Esophagus (tissue), 2 donors: ENCODE data around the gene RASA2. TPM values are rescaled to one million over a fixed set of nuclear protein-coding genes. Genes with fewer than 3 reads are reported as not detected.
"Not testable (repeated sequence)": the region's sequence is repeated elsewhere in the genome, so short reads cannot be mapped to it uniquely, and the experiment has no call there.

Experiments
- H3K27ac ChIP-seq, 2 donors: one replicate each; pipeline ENCODE4 v1.5.1; 2013; ENCODE audit warnings: low read depth in 2 of 2, mild to moderate bottlenecking in 2 of 2, inconsistent platforms in 1 of 2, low read length in 1 of 2, moderate library complexity in 1 of 2
- H3K27me3 ChIP-seq, 2 donors: one replicate each; pipeline ENCODE4 v1.6.1; 2013; ENCODE audit warnings: low read length in 2 of 2, control low read depth in 1 of 2, mild to moderate bottlenecking in 1 of 2; ENCODE audit not compliant: insufficient read depth in 2 of 2, control insufficient read depth in 1 of 2
- H3K36me3 ChIP-seq, 2 donors: one replicate each; pipeline ENCODE4 v1.6.1; 2013; ENCODE audit warnings: low read length in 1 of 2; ENCODE audit not compliant: control insufficient read depth in 2 of 2, insufficient read depth in 2 of 2
- H3K4me1 ChIP-seq, 2 donors: one replicate each; pipeline ENCODE4 v1.6.1; 2013; ENCODE audit warnings: low read length in 1 of 2; ENCODE audit not compliant: control insufficient read depth in 2 of 2, insufficient read depth in 2 of 2
- H3K4me3 ChIP-seq, 2 donors: one replicate each; pipeline ENCODE4 v1.5.1; 2013; ENCODE audit warnings: low read length in 2 of 2, mild to moderate bottlenecking in 2 of 2, low read depth in 1 of 2, moderate library complexity in 1 of 2
- H3K9me3 ChIP-seq, 2 donors: one replicate each; pipeline ENCODE4 v1.6.1; 2013; ENCODE audit warnings: mild to moderate bottlenecking in 2 of 2, low read depth in 1 of 2, low read length in 1 of 2, moderate library complexity in 1 of 2; ENCODE audit not compliant: control insufficient read depth in 2 of 2, insufficient read depth in 1 of 2
- WGBS, 2 donors: extraction: QIAGEN DNeasy Blood & Tissue Kit; methylation state at CpG; one replicate each; pipeline ENCODE4 v1.1.7; 2013; 5-methylcytosine and 5-hydroxymethylcytosine counted together
- polyA plus RNA-seq, 2 donors: library from polyadenylated mRNA; stranded (reverse); fragments of 200-250 nt; gene quantifications; one replicate each; pipeline ENCODE4 v1.2.3, GENCODE V29; 2013
- donor health status: healthy with polysubstance abuse.
- donor health status: Bipolar disorder and iron deficiency.

RASA2 gene
- polyA plus RNA-seq, 2 donors = 4.0 to 6.9 TPM

DNA sequence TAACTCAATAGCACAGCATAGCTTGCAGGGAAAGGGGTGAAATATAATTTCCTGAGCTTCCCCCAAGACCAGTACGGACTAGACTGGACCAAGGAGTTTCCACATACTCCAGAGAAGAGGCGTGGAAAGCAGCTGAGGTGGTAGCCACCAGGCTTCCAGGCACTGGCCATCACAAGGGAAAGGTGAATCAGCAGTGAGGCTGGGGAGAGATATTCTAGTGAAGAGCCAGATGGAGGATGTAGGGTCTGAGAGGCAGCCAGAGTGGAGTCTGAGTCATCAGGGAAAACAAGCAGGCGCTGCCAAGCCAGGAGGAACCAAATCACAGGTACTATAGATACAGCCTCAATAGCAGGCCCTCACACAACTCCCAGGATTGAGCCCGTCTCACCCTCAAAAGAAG is 9.6 kb upstream of the RASA2 start:
- WGBS, 2 donors = 63 to 66% methylated on average over 4 of the region's 4 CpGs
- H3K27ac ChIP-seq = no peak overlapping the region

DNA sequence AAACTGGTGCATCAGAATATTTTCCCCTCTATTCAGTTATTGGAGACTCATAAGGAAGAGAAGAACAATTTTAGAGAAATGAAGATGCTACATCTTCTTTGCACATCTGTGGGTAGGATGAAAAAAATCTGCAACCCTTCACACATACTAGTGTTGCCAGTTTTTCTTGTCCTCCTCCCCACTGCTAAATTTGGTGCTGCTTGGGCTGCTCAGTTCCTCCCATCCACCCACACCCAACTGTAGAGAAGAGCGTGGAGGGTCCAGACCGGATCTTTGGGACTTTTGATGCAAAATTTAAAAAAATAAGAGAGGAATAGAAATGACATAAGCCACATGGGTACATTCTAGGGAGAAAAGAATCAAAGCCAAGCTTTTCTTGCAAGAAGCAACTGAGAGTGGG is 8.7 kb upstream of the RASA2 start:
- Histone ChIP-seq H3K36me3 (no peaks in the 10 kb centered on the region), H3K4me1 (no peaks in the 10 kb centered on the region), H3K9me3 (no peaks in the 10 kb centered on the region), H3K27ac (no peak overlapping the region), H3K4me3 (no peak overlapping the region), H3K27me3 (no peaks in the 10 kb centered on the region)
- 86 to 96% methylated on average over 2 of the region's 2 CpGs for WGBS, 2 donors

More for the DNA sequence above, 9.6 kb upstream of the RASA2 start:
- Histone ChIP-seq H3K27me3 (no peaks in the 10 kb centered on the region), H3K4me1 (no peaks in the 10 kb centered on the region), H3K9me3 (no peaks in the 10 kb centered on the region), H3K4me3 (no peak overlapping the region), H3K36me3 (no peaks in the 10 kb centered on the region)

DNA sequence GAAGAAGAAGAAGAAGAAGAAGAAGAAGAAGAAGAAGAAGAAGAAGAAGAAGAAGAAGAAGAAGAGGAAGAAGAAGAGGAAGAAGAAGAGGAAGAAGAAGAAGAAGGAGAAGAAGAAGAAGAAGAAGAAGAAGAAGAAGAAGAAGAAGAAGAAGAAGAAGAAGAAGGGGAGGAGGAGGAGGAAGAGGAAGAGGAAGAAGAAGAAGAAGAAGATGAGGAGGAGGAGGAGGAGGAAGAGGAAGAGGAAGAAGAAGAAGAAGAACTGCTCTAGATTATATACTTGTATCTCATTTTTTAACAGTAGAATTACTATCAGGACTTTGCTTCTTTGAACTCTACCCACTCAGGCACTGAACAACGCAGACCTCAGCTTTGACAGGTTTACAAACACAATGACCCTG is 8.0 kb upstream of the RASA2 start:
- H3K27ac ChIP-seq, H3K9me3 ChIP-seq, H3K27me3 ChIP-seq, H3K4me1 ChIP-seq, H3K36me3 ChIP-seq, H3K4me3 ChIP-seq: not testable (repeated sequence)
- 73 to 75% methylated on average over 1 of the region's 1 CpG for WGBS, 2 donors

DNA sequence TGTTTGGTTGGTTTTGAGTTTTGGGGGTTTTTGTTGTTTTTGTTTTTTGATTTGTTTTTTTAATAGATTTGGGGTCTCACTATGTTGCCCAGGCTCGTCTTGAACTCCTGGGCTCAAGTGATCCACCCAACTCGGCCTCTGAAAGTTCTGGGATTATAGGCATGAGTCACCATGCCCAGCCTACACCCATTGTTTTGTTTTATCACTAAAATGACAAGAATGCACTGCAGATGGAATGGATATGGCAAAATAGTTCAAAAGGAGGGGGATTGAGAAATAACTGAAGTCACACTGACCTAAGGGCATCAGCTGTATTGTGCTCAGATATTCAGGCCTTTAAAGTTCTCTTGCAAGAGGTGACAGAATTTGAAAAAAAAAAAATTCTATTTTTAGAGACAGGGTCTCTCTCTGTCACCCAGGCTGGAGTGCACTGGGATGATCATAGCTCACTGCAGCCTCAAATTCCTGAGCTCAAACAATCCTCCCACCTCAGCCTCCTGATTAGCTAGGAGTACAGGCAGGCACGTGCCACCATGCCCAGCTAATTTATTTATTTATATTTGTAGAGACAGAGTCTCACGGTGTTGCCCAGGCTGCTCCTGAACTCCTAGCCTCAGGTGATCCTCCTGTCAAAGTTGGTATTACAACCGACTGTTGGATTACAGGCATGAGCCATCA is 4.4 kb upstream of the RASA2 start:
- no peaks in the 10 kb centered on the region for H3K27me3 ChIP-seq
- 50 to 67% methylated on average over 5 of the region's 5 CpGs for WGBS, 2 donors

DNA sequence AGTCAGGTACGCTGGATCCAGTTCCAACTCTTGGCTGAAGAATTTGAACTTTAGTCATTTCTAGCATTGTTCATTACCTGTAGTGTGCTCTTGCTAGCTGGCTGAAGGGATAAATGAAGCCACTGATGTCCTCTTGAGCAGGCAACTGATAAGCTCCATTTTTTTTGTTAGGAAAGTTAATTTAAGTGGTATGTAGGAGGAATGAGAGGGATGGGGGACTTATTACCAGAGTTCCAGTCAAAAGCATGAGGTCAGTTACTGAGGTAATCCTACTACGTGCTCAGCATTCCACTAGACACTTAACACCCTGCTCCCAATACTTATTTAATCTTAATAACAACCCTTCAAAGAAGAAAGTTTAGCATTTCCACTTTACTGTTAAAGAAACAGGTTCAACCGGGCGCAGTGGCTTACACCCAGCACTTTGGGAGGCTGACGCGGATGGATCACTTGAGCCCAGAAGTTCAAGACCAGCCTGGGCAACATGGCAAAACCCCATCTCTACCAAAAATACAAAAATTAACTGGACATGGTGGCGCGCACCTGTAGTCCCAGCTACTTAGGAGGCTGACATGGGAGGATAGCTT is 2.0 kb upstream of the RASA2 start:
- Histone ChIP-seq H3K27ac (no peak overlapping the region), H3K4me3 (no peak overlapping the region), H3K4me1 (no peaks in the 10 kb centered on the region), H3K36me3 (no peaks in the 10 kb centered on the region), H3K27me3 (no peaks in the 10 kb centered on the region), H3K9me3 (no peaks in the 10 kb centered on the region)
- 91 to 94% methylated on average over 8 of the region's 8 CpGs for WGBS, 2 donors

More for the DNA sequence above, 4.4 kb upstream of the RASA2 start:
- H3K4me3 ChIP-seq = no peak overlapping the region
- H3K36me3 ChIP-seq = no peaks in the 10 kb centered on the region
- H3K9me3 ChIP-seq = no peaks in the 10 kb centered on the region
- H3K27ac ChIP-seq = no peak overlapping the region
- no peaks in the 10 kb centered on the region for H3K4me1 ChIP-seq

DNA sequence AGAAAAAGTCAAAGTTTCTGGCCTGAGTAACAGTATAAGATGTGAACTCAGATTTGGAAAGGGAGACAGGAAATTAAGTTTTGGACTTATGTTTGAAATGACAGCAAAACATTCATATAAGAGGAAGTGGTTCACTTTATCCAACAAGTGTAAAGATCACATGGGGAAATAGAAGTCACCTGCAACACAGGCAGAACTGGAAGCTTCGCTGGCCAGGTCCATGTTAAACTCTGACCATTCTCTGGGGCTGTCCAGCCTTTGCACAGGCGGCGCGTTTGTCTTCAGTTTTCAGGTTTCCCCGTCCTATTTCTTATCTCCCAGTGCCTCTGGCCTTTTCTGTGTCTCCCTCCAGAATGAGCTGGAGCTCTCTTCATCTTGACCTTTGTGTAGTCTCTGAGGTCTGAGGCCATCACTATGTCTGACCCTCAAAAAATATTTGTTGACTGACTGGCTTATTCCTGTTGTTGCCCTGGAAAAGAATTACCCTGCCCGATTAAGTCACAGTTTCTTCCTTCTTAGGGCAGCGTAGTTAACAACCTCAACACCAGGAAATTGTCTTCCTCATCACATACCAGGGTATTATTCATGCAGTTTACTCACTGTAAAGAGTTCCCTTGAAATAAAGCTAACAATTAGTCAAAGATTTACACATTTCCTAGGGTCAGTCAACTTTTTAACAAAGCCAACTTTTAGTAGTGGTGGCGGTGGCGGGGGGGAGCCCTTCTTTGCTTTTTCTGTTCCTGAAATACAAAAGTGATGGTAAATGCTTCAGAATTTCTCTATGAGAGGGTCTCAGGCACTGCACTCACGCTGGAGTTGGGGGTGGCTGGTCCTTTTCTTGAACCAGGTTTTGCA is 959 bp upstream of the RASA2 start:
- Histone ChIP-seq H3K4me1 (no peaks in the 10 kb centered on the region), H3K4me3 (peak overlapping the region in 1 of 2 donors; percentile 94), H3K9me3 (no peaks in the 10 kb centered on the region), H3K27me3 (no peaks in the 10 kb centered on the region), H3K36me3 (no peaks in the 10 kb centered on the region), H3K27ac (peak overlapping the region; percentile 82 to 99)
- WGBS, 2 donors = 48 to 64% methylated on average over 10 of the region's 10 CpGs

DNA sequence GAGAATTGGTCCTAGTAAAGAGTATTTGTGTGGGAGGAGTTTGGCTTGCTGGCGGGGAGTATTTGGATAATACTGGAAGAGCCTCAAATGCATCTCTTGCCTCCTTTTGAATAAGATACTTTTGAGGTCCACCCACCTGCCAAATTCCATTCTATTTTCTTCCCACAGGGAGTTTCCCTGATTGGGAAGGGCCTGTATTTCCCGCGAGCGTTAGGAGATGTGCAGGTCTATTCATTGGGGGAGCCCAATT is 406 bp upstream of the RASA2 start:
- H3K36me3 ChIP-seq = no peaks in the 10 kb centered on the region
- H3K9me3 ChIP-seq = no peaks in the 10 kb centered on the region
- H3K4me3 ChIP-seq = peak overlapping the region; percentile 49 to 94
- 1 to 4% methylated on average over 4 of the region's 4 CpGs for WGBS, 2 donors
- H3K27ac ChIP-seq = peak overlapping the region; percentile 82 to 99
- H3K27me3 ChIP-seq = no peaks in the 10 kb centered on the region
- no peaks in the 10 kb centered on the region for H3K4me1 ChIP-seq

DNA sequence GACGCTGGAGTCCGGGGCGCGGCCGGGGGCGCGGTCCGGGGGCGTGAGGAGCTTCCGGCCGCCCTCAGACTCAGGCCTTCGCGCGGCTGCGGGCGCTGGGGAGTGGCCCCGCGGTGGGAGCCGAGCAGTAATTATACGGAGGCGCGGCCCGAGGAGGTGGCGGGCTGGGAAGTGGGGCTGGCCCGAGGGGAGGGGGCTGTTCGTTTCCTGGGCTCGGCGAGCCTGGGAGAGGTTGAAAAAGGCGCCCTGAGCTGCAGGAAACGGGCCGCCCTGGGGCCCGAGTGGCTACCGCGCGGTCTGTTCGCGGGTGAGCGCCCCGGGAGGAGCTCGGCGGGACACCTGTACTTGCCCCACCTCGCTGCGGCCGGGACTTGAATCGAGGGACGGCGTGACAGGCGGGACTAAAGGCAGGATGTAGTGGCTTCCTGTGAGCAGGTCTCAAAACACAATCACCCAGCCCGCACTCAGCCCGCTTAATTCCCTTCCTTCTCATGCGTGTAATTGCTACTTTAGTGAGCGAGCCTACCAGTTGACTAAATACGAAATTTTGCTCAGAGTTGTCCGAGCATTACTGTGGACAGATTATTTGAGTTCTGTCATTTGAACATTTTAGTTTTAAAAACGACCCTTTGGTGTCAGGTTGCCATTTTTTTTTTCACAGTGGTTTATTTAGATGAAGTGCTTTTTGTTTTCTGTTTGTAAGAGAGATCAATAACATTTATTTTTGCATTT is 860 bp downstream of the RASA2 start:
- WGBS, 2 donors = 0 to 1% methylated on average over 44 to 55 of the region's 55 CpGs
- peak overlapping the region; percentile 87 to 94 for H3K4me3 ChIP-seq
- H3K4me1 ChIP-seq = no peaks in the 10 kb centered on the region
- H3K36me3 ChIP-seq = no peaks in the 10 kb centered on the region
- no peaks in the 10 kb centered on the region for H3K27me3 ChIP-seq
- H3K9me3 ChIP-seq = no peaks in the 10 kb centered on the region
- peak overlapping the region; percentile 98 to 99 for H3K27ac ChIP-seq

DNA sequence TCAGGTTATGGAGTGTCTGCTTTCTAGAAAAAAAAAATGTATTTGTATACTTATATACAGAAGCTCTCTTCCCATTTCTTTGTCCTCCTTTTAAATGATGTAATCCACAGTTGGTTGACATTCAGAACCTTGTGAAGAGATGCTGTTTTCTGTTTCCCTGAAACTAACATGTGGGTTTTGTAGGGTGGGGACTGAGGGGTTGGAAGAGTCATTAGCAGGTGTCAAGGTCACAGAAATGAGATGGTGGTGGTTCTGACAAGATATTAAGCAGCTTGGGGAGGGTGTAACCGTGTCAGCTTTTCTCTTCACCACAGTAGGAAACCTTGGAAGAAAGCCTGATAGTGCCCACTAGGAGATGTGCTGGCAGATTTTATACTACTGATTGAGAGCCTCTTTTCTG is 2.4 kb downstream of the RASA2 start:
- Histone ChIP-seq H3K36me3 (no peaks in the 10 kb centered on the region), H3K4me3 (no peak overlapping the region), H3K4me1 (no peaks in the 10 kb centered on the region), H3K27ac (no peak overlapping the region), H3K27me3 (no peaks in the 10 kb centered on the region), H3K9me3 (no peaks in the 10 kb centered on the region)
- 57 to 73% methylated on average over 1 of the region's 1 CpG for WGBS, 2 donors
